ENCODE data around the gene GGN. TPM values are rescaled to one million over a fixed set of nuclear protein-coding genes. Genes with fewer than 3 reads are reported as not detected.

The GGN gene
- total and polyA plus RNA-seq, 9 of the 15 experiments (the other 6 are each of a cell fraction or from before 2014, with no cell fraction given): 0.15 to 0.33 TPM; not detected in 7

GRCh38 chr19:38417544-38418506 is 30.0 kb upstream of the GGN start (continued):
- peak; percentile 78 for TF ChIP-seq ZBTB40 (IDR thresholded peaks at IDR 0.05)
- no peak for TF ChIP-seq ZBTB40 (CRISPR knock-in tag; IDR thresholded peaks at IDR 0.05)
- 0 out of 2 replicates have a peak, but pooled peaks have one; percentile 3 for TF ChIP-seq EP300 (IDR thresholded peaks at IDR 0.05; ENCODE audit: low read length)
- TF ChIP-seq ZZZ3 (IDR thresholded peaks at IDR 0.05): no peak
- peak; percentile 35; the same call in 1 of the 2 replicates for TF ChIP-seq ZBTB2 (IDR thresholded peaks at IDR 0.05)
- TF ChIP-seq ZMIZ1 (IDR thresholded peaks at IDR 0.05; ENCODE audit: low read depth in 2 of 2, low read length in 2 of 2): no peak
- TF ChIP-seq RBM34 (IDR thresholded peaks at IDR 0.05; ENCODE audit: borderline replicate concordance, insufficient read depth, low read length): no peak
- no peak for TF ChIP-seq ARHGAP35 (IDR thresholded peaks at IDR 0.05; ENCODE audit: partially characterized antibody)
- no peak for TF ChIP-seq ZFP91 (CRISPR knock-in tag; IDR thresholded peaks at IDR 0.05)
- no peak for TF ChIP-seq ZNF146 (CRISPR knock-in tag; IDR thresholded peaks at IDR 0.05; ENCODE audit: unreplicated experiment)

Measured in K562 (cell line).